ENCODE data around the gene GPD2.
A peak's percentile ranks its signal among the peaks of the same experiment; 100 is the strongest.

The GPD2 gene

DNA sequence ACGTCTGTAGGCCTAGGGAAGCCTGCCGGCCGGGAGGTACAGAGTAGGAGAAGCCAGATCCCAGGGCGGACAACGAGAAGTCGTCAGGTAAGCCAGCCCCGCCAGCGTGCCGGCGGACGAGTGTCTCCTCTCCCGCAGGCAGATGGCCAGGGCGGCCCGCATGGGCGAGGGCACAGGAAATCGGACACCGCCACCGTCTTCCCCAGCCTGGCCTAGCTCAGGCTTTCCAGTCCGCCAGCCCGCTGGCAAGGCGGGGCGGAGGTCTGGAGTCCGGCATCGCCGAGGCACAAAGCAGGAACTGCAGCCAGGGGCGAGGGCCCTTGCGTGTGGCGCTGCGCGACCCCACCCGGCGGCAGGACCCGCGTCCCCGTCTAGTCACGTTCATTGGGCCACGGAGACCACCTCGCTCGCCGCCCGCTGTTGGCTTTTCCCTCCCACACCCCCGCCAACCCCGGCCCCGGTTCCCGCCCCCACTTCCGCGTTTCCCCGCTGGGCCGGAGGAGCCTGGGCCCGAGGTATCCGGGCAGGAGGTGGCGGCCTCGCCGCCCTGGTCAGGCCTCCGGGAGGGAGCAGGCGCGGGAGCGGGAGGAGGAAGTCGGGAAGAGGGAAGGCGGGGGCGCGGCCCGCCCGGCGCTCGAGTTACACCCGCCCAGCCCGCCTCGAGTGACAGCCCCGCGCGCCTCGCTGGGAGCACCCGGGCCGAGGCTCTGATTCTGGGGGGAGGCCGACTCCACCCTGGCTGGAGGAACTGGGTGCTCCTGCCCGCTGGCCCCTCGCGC is at the start of gene GPD2:
Gene GPD2, plus strand, starts transcription at position 662 of the 779 bp plus-strand sequence. CDS start 39,727 bp downstream, outside the sequence.
- Histone ChIP-seq H3K79me2 (ENCODE audit: insufficient read depth, low read depth) (peaks cover 18% of the 10 kb centered on the region; the same call in 1 of the 2 replicates), H3K27me3 (ENCODE audit: insufficient read depth, low read depth) (no peaks in the 10 kb centered on the region), H3K9ac (peak within 1 kb of the TSS; percentile 78), H3K27ac (peak within 1 kb of the TSS; percentile 16; the same call in 1 of the 2 replicates), H2AFZ (ENCODE audit: low read depth) (peak within 1 kb of the TSS; percentile 97), H4K20me1 (ENCODE audit: insufficient read depth) (no peaks in the 10 kb centered on the region), H3K4me2 (peak within 1 kb of the TSS; percentile 99), H3K4me3 (IDR thresholded peaks at IDR 0.05; ENCODE audit: insufficient read depth, low read depth, low read length) (peak within 1 kb of the TSS; percentile 90), H3K4me1 (ENCODE audit: low read depth, poor library complexity, severe bottlenecking) (peaks cover 44% of the 10 kb centered on the region), H3K36me3 (ENCODE audit: insufficient read depth) (no peaks in the 10 kb centered on the region)
- TF ChIP-seq, protein P1, sequence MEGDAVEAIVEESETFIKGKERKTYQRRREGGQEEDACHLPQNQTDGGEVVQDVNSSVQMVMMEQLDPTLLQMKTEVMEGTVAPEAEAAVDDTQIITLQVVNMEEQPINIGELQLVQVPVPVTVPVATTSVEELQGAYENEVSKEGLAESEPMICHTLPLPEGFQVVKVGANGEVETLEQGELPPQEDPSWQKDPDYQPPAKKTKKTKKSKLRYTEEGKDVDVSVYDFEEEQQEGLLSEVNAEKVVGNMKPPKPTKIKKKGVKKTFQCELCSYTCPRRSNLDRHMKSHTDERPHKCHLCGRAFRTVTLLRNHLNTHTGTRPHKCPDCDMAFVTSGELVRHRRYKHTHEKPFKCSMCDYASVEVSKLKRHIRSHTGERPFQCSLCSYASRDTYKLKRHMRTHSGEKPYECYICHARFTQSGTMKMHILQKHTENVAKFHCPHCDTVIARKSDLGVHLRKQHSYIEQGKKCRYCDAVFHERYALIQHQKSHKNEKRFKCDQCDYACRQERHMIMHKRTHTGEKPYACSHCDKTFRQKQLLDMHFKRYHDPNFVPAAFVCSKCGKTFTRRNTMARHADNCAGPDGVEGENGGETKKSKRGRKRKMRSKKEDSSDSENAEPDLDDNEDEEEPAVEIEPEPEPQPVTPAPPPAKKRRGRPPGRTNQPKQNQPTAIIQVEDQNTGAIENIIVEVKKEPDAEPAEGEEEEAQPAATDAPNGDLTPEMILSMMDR (conservative IDR thresholded peaks at IDR 0.05; ENCODE audit: low read depth, low read length), result no peak

DNA sequence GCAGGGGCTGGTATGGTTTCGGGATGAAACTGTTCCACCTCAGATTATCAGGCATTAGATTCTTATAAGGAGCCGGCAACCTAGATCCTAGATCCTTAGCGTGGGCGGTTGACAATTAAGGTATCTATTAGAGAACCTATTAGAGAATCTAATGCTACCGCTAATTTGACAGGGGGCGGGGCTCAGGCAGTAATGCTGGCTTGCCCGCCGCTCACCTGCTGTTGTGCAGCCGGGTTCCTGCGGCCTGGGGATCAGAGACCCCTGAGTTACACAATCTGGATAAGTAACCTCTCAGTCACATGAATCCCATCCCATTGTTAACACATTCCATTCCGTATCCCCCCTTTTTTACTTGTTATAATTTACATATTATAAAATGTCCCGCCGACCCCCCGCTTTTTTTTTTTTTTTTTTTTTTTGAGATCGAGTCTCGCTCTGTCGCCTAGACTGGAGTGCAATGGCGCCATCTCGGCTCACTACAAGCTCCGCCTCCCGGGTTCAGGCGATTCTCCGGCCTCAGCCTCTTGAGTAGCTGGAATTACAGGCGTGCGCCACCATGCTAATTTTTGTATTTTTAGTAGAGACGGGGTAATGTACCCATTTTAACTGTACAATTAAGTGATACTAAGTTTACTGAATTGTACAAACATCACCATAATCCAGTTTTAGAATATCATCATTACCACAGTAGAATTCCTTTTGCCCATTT is 42.0 kb upstream of the GPD2 start:
- peaks cover 9% of the 10 kb centered on the region for H3K4me1 ChIP-seq (ENCODE audit: low read depth, poor library complexity, severe bottlenecking)
- H3K27me3 ChIP-seq (ENCODE audit: insufficient read depth, low read depth), result no peaks in the 10 kb centered on the region
- H2AFZ ChIP-seq (ENCODE audit: low read depth), result no peak overlapping the region
- TF ChIP-seq, protein P1 (conservative IDR thresholded peaks at IDR 0.05; ENCODE audit: low read depth, low read length), result no peak
- H4K20me1 ChIP-seq (ENCODE audit: insufficient read depth), result no peaks in the 10 kb centered on the region
- H3K36me3 ChIP-seq (ENCODE audit: insufficient read depth), result no peaks in the 10 kb centered on the region
- no peak overlapping the region for H3K27ac ChIP-seq
- H3K79me2 ChIP-seq (ENCODE audit: insufficient read depth, low read depth), result no peaks in the 10 kb centered on the region
- no peak overlapping the region for H3K9ac ChIP-seq
- no peak overlapping the region for H3K4me3 ChIP-seq (IDR thresholded peaks at IDR 0.05; ENCODE audit: insufficient read depth, low read depth, low read length)
- no peak overlapping the region for H3K4me2 ChIP-seq

DNA sequence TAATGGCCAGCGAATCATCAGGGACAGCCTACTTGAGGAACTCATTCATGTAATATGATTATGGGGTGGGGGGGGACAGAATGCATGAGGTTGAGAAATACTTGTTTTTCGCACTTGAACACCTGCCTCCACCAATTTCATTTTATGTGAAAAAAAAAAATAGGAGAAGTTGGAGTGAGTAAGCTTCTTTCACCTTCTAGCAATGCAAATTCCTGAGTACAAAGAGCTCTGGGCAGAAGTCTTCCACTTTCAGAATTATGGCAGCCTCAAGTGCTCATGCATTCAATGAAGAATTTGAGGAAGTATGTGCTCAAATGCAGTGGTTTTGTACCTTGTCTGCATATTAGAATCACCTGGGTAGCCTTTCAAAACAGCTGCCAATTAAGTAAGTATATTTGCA is 40.1 kb upstream of the GPD2 start:
- Histone ChIP-seq H3K4me2 (no peak overlapping the region), H3K9ac (no peak overlapping the region)

DNA sequence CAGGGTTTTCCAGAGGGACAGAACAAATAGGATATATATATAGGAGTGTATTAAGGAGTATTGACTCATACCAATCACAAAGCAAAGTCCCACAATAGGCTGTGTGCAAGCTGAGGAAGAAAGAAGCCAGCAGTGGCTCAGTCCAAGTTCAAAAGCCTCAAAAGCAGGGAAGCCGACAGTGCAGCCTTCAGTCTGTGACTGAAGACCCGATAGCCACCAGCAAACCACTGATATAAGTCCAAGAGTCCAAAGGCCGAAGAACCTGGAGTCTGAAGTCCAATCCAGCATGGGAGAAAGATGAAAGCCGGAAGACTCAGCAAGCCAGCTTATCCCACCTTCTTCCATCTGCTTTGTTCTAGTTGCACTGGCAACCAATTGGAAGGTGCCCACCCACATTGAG is 39.0 kb upstream of the GPD2 start:
- no peaks in the 10 kb centered on the region for H4K20me1 ChIP-seq (ENCODE audit: insufficient read depth)
- no peaks in the 10 kb centered on the region for H3K27me3 ChIP-seq (ENCODE audit: insufficient read depth, low read depth)
- no peaks in the 10 kb centered on the region for H3K79me2 ChIP-seq (ENCODE audit: insufficient read depth, low read depth)
- H3K4me2 ChIP-seq, result no peak overlapping the region
- peaks cover 20% of the 10 kb centered on the region for H3K4me1 ChIP-seq (ENCODE audit: low read depth, poor library complexity, severe bottlenecking)
- H3K9ac ChIP-seq, result no peak overlapping the region
- H3K27ac ChIP-seq, result no peak overlapping the region
- no peak overlapping the region for H3K4me3 ChIP-seq (IDR thresholded peaks at IDR 0.05; ENCODE audit: insufficient read depth, low read depth, low read length)
- H2AFZ ChIP-seq (ENCODE audit: low read depth), result no peak overlapping the region
- TF ChIP-seq, protein P1 (conservative IDR thresholded peaks at IDR 0.05; ENCODE audit: low read depth, low read length), result no peak
- H3K36me3 ChIP-seq (ENCODE audit: insufficient read depth), result no peaks in the 10 kb centered on the region

More for the DNA sequence above, 40.1 kb upstream of the GPD2 start:
- TF ChIP-seq, protein P1 (conservative IDR thresholded peaks at IDR 0.05; ENCODE audit: low read depth, low read length), result no peak
- H3K27me3 ChIP-seq (ENCODE audit: insufficient read depth, low read depth), result no peaks in the 10 kb centered on the region
- H3K4me1 ChIP-seq (ENCODE audit: low read depth, poor library complexity, severe bottlenecking), result peaks cover 10% of the 10 kb centered on the region
- no peaks in the 10 kb centered on the region for H4K20me1 ChIP-seq (ENCODE audit: insufficient read depth)
- H3K79me2 ChIP-seq (ENCODE audit: insufficient read depth, low read depth), result no peaks in the 10 kb centered on the region
- no peak overlapping the region for H3K27ac ChIP-seq
- H2AFZ ChIP-seq (ENCODE audit: low read depth), result no peak overlapping the region
- H3K4me3 ChIP-seq (IDR thresholded peaks at IDR 0.05; ENCODE audit: insufficient read depth, low read depth, low read length), result no peak overlapping the region
- H3K36me3 ChIP-seq (ENCODE audit: insufficient read depth), result no peaks in the 10 kb centered on the region

All from KMS-11 (cell line).